Activated B cell treated with CpG ODN at 0.5 μM for 24 hours (primary cell): ENCODE measurements around the gene NCOR1. TPM values are rescaled to one million over a fixed set of nuclear protein-coding genes. Genes with fewer than 3 reads are reported as not detected.

ENCODE experiments used
- ATAC-seq: fragments of 200-7000 bp; cut with Tn5 transposase; one replicate; pipeline ENCODE4 v1.10.0; 2021; ENCODE audit warnings: low read depth, mild to moderate bottlenecking, moderate library complexity
- CTCF ChIA-PET: fragments of 350-600 bp; sonication (Branson Sonifier 250); formaldehyde crosslinking; loops from one replicate; lab custom pipeline; 2021; ENCODE audit warnings: antibody characterized with exemption; lab: Charles Lee
- POLR2A ChIA-PET: fragments of 350-600 bp; sonication (Branson Sonifier 250); formaldehyde crosslinking; loops from one replicate; lab custom pipeline; 2021; ENCODE audit warnings: antibody characterized with exemption; lab: Charles Lee
- DNase-seq: peaks from one replicate; pipeline ENCODE4 v3.0.0; 2022
- H3K27ac Mint-ChIP-seq: one replicate; pipeline ENCODE4 v1.8.0; 2020; ENCODE audit warnings: mixed read lengths
- H3K27me3 Mint-ChIP-seq: one replicate; pipeline ENCODE4 v1.8.0; 2021; ENCODE audit warnings: mixed read lengths
- H3K36me3 Mint-ChIP-seq: one replicate; pipeline ENCODE4 v1.8.0; 2021; ENCODE audit warnings: low read depth, mixed read lengths
- H3K4me1 Mint-ChIP-seq: one replicate; pipeline ENCODE4 v1.8.0; 2021; ENCODE audit warnings: mixed read lengths
- H3K4me3 Mint-ChIP-seq: one replicate; pipeline ENCODE4 v1.8.0; 2020; ENCODE audit warnings: mild to moderate bottlenecking, mixed read lengths
- H3K9me3 Mint-ChIP-seq: one replicate; pipeline ENCODE4 v1.8.0; 2020; ENCODE audit warnings: mixed read lengths
- intact Hi-C: fragments of 100-400 bp; cut with micrococcal nuclease; formaldehyde crosslinking; loops from one replicate; pipeline ENCODE4 v1.15.1; 2024
- total RNA-seq: library from RNA; stranded (reverse); gene quantifications from 2 replicates; pipeline ENCODE4 v1.2.3, GENCODE V29; 2022
- TF ChIP-seq, protein P1 (sequence below): fragments of 200-600 bp; IDR thresholded peaks from one replicate; pipeline ENCODE4 v1.8.0; 2022; ENCODE audit warnings: antibody characterized with exemption, mild to moderate bottlenecking

Gene NCOR1
- total RNA-seq, 1 donor from 2014 or later = 188 TPM

- peaks cover 59% of the 10 kb centered on the region for H3K36me3 Mint-ChIP-seq
- peak overlapping the region; percentile 85 for H3K4me3 Mint-ChIP-seq
- no peaks in the 10 kb centered on the region for H3K9me3 Mint-ChIP-seq
- H3K4me1 Mint-ChIP-seq = peaks cover 28% of the 10 kb centered on the region
- no peaks in the 10 kb centered on the region for H3K27me3 Mint-ChIP-seq
- CTCF ChIA-PET = interaction anchor here (1.6 to 3.3 kb wide), 3 partner anchors 55 to 742 kb away, joined by 3 to 25 read pairs (median 14); partner anchors contain the start of gene ADORA2B
- TF ChIP-seq, protein P1, sequence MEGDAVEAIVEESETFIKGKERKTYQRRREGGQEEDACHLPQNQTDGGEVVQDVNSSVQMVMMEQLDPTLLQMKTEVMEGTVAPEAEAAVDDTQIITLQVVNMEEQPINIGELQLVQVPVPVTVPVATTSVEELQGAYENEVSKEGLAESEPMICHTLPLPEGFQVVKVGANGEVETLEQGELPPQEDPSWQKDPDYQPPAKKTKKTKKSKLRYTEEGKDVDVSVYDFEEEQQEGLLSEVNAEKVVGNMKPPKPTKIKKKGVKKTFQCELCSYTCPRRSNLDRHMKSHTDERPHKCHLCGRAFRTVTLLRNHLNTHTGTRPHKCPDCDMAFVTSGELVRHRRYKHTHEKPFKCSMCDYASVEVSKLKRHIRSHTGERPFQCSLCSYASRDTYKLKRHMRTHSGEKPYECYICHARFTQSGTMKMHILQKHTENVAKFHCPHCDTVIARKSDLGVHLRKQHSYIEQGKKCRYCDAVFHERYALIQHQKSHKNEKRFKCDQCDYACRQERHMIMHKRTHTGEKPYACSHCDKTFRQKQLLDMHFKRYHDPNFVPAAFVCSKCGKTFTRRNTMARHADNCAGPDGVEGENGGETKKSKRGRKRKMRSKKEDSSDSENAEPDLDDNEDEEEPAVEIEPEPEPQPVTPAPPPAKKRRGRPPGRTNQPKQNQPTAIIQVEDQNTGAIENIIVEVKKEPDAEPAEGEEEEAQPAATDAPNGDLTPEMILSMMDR = no peak
- peak overlapping the region; percentile 89 for H3K27ac Mint-ChIP-seq
- peak; percentile 18 for ATAC-seq
- DNase-seq = no peak
- intact Hi-C loops = loop anchor here (2.0 kb wide), 2 partner anchors 301 to 1697 kb away; partner anchors contain the start of gene ZNF286A
- POLR2A ChIA-PET = interaction anchor here (0.7 to 1.7 kb wide), 4 partner anchors 29 to 497 kb away, joined by 3 to 6 read pairs (median 3); partner anchors contain the start of genes ADORA2B and UBB
These were observed 215.1 kb downstream of the NCOR1 start for GRCh38 chr17:15999974-16000827.

GRCh38 chr17:15999141-15999973 lies 216.0 kb downstream of the NCOR1 start, which contains the start of the genes TTC19 and ZSWIM7:
Gene TTC19 (plus strand): TSS chr17:15999824. CDS start chr17:15999849, 25 bp downstream.
Gene ZSWIM7 (minus strand): TSS chr17:15999704. CDS start chr17:15999594, 110 bp downstream.
- Mint-ChIP-seq H3K4me1 (peaks cover 28% of the 10 kb centered on the region), H3K9me3 (no peaks in the 10 kb centered on the region), H3K4me3 (peak within 1 kb of the TSS; percentile 97), H3K27me3 (no peaks in the 10 kb centered on the region), H3K36me3 (peaks cover 56% of the 10 kb centered on the region), H3K27ac (peak within 1 kb of the TSS; percentile 96)
- intact Hi-C loops = loop anchor here (2.0 kb wide), 2 partner anchors 301 to 1697 kb away; partner anchors contain the start of gene ZNF286A
- peak; percentile 87 for ATAC-seq
- TF ChIP-seq, protein P1 = no peak
- ChIA-PET POLR2A (interaction anchor here (0.6 to 1.7 kb wide), 10 partner anchors 10 to 496 kb away, joined by 3 to 10 read pairs (median 4); partner anchors contain the start of genes ADORA2B, NCOR1 and UBB), CTCF (interaction anchor here (0.7 to 3.3 kb wide), 6 partner anchors 10 to 741 kb away, joined by 3 to 25 read pairs (median 4); partner anchors contain the start of gene ADORA2B)
- peak; percentile 92 for DNase-seq

DNA sequence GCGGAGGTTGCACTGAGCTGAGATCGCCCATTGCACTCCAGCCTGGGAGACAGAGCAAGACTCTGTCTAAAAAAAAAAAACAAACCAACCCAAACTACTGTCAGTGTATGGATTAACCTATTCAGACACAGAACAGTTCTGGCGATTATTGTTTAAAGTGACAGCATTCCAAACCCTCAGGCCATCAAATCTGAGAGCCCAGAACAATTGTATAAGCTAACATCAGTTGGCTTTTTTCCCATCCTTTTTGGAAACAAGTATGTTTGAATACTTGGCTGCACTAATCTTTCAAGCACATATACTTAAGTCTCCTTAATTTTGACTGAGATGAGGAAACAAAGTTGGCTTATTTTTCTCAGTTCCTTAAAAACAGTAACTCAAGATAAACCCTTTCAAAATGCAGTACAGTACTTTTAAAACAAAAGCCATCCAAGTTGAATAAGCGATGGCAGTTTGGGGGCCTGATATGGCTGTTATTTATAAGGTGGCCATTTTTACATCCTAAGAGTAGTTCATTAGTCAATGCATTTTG lies 217.2 kb downstream of the NCOR1 start:
- H3K36me3 Mint-ChIP-seq = peaks cover 54% of the 10 kb centered on the region

DNA sequence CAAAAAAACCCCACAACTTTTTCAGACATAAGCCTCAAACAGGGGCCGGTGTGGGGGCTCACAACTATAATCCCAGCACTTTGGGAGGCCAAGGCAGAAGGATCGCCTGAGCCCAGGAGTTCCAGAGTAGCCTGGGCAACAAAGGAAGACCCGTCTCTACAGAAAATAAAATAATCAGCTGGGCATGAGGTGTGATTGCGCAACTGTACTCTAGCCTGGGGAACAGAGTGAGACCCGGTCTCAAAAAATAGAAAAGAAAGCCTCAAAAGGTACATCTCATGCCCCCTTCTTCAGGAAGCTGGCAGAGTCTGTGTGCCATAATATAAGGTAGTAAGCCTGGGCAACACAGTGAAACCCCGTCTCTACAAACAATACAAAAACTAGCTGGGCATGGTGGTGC lies 219.0 kb downstream of the NCOR1 start:
- ChIA-PET POLR2A (no interaction called here), CTCF (no interaction called here)
- Mint-ChIP-seq H3K27me3 (no peaks in the 10 kb centered on the region), H3K9me3 (no peaks in the 10 kb centered on the region), H3K4me1 (peaks cover 23% of the 10 kb centered on the region), H3K4me3 (no peak overlapping the region), H3K27ac (no peak overlapping the region), H3K36me3 (peaks cover 40% of the 10 kb centered on the region)
- TF ChIP-seq, protein P1 = no peak
- ATAC-seq (no peak), DNase-seq (no peak)
- intact Hi-C loops = no loop called here

More for the DNA sequence above, 217.2 kb downstream of the NCOR1 start:
- TF ChIP-seq, protein P1 = no peak
- peak overlapping the region; percentile 97 for H3K4me3 Mint-ChIP-seq
- no peak for ATAC-seq
- CTCF ChIA-PET = interaction anchor here (3.3 kb wide), 2 partner anchors 53 to 169 kb away, joined by 14 to 25 read pairs; partner anchors contain the start of gene ADORA2B
- DNase-seq = no peak
- H3K9me3 Mint-ChIP-seq = no peaks in the 10 kb centered on the region
- peak overlapping the region; percentile 96 for H3K27ac Mint-ChIP-seq
- peaks cover 28% of the 10 kb centered on the region for H3K4me1 Mint-ChIP-seq
- intact Hi-C loops = loop anchor here (1.0 to 2.0 kb wide), 4 partner anchors 53 to 1695 kb away; partner anchors contain the start of genes ADORA2B and ZNF286A
- no peaks in the 10 kb centered on the region for H3K27me3 Mint-ChIP-seq
- POLR2A ChIA-PET = no interaction called here
